ENCODE data around the gene LILRB2.
"Not testable (repeated sequence)": the region's sequence is repeated elsewhere in the genome, so short reads cannot be mapped to it uniquely, and the experiment has no call there.

Gene LILRB2

DNA sequence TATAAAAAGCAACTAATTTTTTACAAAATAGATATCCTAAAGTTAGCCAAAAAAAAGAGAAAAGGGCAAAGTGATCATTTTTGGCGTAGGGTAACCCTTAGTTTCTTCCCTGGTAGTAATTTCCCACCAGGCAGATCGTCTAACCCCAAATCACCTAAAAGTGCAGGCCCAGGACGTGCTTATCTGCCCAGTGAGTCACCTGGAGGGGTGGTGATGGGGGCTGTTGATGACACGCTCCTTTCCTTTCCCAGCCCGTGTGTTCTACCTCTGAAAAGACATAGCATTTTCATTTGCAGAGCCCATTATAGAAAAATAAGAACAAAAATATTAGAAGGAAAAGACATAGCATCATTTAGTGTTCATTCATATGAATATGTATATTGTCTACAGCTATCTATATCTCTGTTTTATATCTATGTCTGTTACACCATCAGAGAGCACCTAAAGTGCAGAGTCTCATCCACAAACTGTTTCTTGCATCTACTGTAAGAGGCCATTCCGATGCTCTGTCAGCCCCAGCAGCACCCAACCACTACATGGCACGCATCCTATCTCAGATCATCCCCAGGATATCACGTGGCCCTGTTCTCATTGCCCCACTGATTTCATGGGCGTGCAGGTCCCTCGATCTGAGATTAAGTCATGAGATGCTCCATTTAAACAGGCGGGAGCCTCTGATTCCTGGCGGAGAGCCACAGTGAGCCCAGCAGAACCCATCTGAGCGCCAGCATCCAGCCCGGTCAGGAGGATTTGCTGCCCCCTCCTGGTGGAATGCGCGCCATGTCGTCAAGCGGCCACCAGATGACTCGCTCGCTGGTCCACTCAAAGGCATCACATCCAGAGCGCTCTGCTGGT lies 49.6 kb downstream of the LILRB2 start:
- no peak overlapping the region for H3K4me3 Mint-ChIP-seq
- H3K36me3 Mint-ChIP-seq (ENCODE audit: low read depth): peaks cover 7% of the 10 kb centered on the region
- intact Hi-C loops (cut with micrococcal nuclease): loop anchor here (2.0 kb wide), 1 partner anchor 63 kb away; no protein-coding TSS in a partner anchor
- H3K9me3 Mint-ChIP-seq: no peaks in the 10 kb centered on the region
- H3K4me1 Mint-ChIP-seq (ENCODE audit: low read depth): peaks cover 10% of the 10 kb centered on the region
- no peak overlapping the region for H3K27ac Mint-ChIP-seq
- peaks cover 2% of the 10 kb centered on the region for H3K27me3 Mint-ChIP-seq

DNA sequence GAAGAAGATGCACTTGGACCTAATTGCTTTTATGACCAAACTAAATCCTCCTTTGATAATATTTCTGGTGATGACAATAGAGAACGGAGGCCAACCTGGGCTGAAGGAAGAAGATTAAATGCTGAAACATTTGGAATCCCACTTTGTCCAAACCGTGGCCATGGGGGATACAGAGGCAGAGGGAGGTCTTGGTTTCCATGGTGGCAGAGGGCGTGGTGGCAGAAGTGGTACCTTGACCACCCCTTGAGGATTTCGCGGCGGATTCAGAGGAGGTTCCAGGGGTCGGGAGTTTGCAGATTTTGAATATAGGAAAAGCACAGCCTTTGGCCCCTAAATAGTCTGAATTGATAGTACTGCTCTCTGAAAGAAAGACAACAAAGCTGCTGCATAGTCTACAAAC lies 50.9 kb downstream of the LILRB2 start:
- H3K9me3 Mint-ChIP-seq: no peaks in the 10 kb centered on the region
- peaks cover 10% of the 10 kb centered on the region for H3K4me1 Mint-ChIP-seq (ENCODE audit: low read depth)
- H3K4me3 Mint-ChIP-seq: no peak overlapping the region
- H3K36me3 Mint-ChIP-seq (ENCODE audit: low read depth): no peaks in the 10 kb centered on the region
- H3K27ac Mint-ChIP-seq: no peak overlapping the region
- intact Hi-C loops (cut with micrococcal nuclease): loop anchor here (2.0 kb wide), 1 partner anchor 61 kb away; no protein-coding TSS in a partner anchor
- peaks cover 2% of the 10 kb centered on the region for H3K27me3 Mint-ChIP-seq

DNA sequence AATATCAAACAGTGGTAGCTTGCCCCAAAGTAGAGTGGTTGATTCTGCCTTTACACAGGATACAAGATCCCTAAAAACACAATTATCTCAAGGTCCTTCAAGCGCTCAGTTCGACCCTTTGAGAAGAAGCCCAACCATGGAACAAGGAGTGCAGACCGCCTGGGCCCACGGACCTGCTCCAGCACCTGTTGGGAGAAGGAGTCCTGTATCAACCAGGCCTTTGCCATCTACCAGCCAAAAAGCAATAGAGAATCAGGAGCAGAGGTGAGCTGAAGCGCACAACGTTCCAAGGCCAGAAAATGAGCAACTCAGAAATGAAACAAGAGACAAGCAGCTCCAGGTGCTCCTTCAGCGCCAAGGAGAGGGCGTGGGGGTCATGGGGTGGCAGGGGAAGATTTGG lies 51.8 kb downstream of the LILRB2 start:
- intact Hi-C loops (cut with micrococcal nuclease): no loop called here
- no peak overlapping the region for H3K27ac Mint-ChIP-seq
- H3K9me3 Mint-ChIP-seq: no peaks in the 10 kb centered on the region
- H3K4me3 Mint-ChIP-seq: no peak overlapping the region
- peaks cover 5% of the 10 kb centered on the region for H3K4me1 Mint-ChIP-seq (ENCODE audit: low read depth)
- no peaks in the 10 kb centered on the region for H3K36me3 Mint-ChIP-seq (ENCODE audit: low read depth)
- H3K27me3 Mint-ChIP-seq: peaks cover 2% of the 10 kb centered on the region

DNA sequence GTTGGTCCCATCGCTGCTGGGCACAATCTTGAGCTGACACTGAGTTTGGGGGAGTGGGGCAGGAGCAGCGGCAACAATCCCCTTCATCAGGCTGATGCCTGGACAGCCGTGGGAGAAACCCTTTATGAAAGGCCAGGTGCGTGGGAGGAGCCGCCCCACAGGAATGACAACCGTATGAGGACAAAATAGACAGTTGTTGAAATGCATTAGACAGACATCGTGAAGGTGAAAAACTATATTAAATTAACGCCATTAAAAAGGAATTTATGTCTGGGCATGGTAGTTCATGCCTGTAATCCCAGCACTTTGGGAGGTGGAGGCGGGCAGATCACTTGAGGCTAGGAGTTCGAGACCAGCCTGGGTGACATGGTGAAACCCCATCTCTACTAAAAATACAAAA lies 56.3 kb downstream of the LILRB2 start:
- H3K27me3 Mint-ChIP-seq; H3K27ac Mint-ChIP-seq; H3K4me3 Mint-ChIP-seq; H3K9me3 Mint-ChIP-seq; intact Hi-C loops (cut with micrococcal nuclease): not testable (repeated sequence)
- H3K4me1 Mint-ChIP-seq (ENCODE audit: low read depth): peaks cover 38% of the 10 kb centered on the region
- H3K36me3 Mint-ChIP-seq (ENCODE audit: low read depth): peaks cover 19% of the 10 kb centered on the region

DNA sequence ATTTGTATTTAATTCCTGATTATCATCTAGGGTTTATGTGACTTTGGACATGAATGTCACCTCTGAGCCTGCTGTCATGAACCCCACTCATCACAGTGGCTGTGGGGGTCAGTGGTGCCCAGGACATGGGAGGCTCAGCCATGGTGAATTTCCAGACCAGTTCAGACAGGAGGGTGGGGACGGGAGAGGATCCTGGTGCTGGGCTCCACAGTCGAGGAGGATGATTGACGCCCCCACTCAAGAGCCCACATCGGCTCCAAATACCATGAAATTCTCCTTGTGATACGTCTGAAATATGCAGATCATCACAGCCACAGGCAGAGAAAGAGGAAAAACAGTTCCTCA lies 57.0 kb downstream of the LILRB2 start:
- Mint-ChIP-seq H3K4me3 (peak overlapping the region; percentile 32), H3K4me1 (ENCODE audit: low read depth) (peaks cover 44% of the 10 kb centered on the region), H3K27ac (peak overlapping the region; percentile 89), H3K36me3 (ENCODE audit: low read depth) (peaks cover 26% of the 10 kb centered on the region)
- intact Hi-C loops (cut with micrococcal nuclease): loop anchor here (2.0 kb wide), 2 partner anchors 15 to 23 kb away; no protein-coding TSS in a partner anchor
- H3K27me3 Mint-ChIP-seq, H3K9me3 Mint-ChIP-seq: not testable (repeated sequence)
